Non-pigmented ciliary epithelial cell (primary cell): ENCODE results near the gene NAT9.

ENCODE experiments used
- DNase-seq: peaks from one replicate; pipeline ENCODE4 v3.0.0-alpha.2; 2010; ENCODE audit warnings: low read depth

Gene NAT9

DNA sequence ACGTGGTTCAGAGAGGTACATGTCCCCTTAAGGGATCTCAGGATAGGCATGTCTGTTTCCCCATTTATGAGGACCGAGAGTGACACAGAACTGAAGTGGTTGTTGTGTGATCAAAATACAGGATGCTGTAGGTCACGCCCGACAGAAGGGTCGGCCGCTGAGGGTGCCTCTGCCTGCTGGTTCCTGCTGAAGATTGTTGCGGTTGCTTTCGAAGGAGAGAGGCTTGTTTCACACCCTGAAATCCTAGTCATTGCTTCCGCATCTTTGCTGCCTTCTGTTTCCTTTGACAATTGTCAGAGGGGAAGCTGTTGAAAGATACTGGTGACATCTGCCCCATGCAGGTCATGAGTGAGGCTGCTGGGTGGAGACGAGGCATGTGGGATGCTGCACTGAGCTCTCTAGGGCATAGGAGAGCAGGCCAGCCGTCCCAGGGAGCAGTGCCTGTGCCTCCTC is 3.8 kb upstream of the NAT9 start:
- DNase-seq, result no peak

DNA sequence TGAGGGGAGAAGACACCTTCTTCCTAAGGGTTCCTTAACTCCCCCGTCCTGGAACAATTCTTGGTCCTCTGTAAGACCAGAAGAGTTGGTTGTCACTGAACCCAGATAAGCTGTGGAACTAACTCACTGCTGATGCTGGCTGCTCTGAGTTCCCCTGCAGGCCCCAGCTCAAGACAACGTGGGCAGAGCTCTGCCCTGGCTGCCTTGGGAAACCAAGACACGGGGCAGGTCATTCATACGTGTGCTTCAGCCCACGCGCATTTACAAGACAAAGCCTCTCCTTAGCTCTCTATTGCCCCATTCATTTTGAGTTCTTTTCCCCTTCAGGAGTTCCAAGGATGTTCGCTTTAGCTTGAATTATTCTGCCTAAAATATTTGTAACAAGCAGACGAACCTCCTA is 3.4 kb upstream of the NAT9 start:
- no peak for DNase-seq

DNA sequence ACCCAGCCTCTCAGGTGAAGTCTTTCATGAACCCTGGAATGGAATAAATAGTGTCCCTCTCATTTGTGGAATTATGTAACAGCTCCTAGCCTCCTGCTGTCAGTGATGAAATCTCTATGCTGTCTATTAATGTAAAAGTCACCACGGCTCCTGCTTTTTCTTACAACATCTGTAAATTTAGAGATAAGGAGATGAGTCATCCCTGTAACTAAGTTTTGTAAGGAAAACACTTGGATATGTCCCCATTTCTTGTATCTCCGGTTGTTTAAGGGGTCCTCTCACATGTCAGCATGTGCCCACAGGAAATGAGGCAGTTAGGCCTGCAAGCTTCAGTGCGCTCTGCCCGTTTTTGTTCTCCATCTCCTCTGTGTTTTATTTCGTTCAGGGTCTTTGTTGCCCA is 2.8 kb upstream of the NAT9 start:
- no peak for DNase-seq

DNA sequence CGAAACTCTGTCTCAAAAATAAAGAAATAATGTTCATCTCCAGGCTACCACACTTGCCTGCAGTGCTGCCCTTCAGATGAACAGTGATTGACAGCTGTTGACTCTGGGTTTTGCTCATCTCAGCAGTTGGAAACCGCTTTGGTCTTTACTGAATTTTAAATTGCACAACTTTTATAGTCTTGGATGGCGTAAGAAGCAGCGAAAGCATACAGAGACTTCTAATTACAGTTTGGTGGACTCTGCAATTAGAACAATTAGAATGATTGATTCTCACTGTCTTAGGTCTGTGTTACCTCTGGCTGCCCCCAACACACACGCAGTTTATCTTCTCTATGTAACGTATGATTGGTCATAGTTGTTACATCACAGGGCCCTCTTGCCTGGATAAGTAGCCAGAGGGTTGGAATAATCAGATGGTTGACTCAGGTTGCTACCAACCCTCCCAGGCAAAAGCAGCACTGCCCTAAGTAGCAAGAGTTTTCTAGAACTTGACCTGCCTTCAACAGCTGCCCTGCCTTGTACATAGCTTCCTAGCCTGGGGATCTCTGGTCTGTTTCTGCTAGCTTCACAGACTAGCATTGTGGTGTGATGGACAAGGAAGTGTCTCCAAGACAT is 1.9 kb upstream of the NAT9 start:
- no peak for DNase-seq

DNA sequence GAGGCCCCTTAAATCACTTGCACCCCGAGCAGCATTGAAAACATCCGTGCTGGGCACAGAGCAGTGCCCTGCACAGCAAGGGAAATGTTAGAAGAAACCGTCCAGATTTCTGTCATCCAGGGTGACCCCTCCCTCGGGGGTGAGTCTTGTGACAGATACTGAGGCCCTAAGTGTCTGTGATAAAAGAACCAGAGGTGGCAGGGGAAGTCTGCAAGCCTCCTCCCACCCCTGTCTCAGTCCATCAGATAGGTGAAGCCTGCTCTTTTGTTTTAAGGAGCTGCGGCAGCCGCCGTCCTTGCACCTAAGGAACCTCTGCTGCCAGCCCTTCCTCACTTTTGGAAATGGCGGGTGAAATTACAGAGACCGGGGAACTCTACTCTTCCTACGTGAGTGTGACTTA is 845 bp upstream of the NAT9 start:
- DNase-seq, result no peak

DNA sequence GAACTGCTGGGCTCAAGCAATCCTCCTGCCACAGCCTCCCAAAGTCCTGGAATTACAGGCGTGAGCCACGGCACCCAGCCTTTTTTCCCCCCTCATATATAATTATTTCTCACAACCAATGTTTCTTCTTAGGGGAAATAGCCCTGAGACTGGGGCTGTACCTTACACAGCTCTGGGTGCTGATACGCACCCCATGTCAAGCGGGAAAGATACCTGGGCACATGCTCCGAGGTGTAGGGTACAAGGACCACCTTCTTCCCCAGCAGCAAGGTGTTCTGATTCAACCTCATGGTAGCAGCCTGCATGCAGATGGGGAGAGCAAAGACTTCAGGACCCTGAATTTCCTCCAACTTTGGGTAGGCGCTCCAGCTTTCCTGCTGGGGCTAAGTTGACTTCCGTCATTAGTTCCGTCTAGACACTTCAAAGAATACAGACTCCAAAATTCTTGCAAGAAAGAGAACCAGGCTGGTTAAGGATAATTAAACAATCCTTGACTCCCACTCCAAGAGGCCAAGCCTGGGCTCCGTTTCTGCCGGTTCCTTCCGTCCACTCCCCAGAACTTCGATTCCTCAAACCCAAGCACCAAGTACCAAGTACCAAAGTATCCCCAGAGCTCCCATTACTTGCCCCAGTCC is 619 bp downstream of the NAT9 start:
- no peak for DNase-seq

DNA sequence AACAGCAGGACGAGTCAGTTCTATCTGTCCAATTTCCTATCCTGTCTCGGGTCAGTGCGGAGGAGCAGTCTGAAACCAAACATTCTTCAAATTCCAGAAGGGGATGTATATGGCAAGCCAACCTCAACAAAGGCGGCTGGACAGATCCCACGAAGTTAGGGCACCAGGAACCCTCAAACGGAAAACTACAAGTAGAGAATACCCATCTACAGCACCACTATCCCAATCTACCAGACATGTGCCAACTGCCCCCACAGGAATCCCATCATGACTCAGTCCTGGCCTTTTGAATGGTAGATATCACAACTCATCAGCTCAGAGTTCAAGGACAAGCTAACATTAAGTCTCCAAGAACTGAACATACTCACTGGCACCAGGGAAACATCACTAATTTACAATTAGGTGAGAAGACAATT is 2.3 kb downstream of the NAT9 start:
- DNase-seq, result peak; percentile 53

DNA sequence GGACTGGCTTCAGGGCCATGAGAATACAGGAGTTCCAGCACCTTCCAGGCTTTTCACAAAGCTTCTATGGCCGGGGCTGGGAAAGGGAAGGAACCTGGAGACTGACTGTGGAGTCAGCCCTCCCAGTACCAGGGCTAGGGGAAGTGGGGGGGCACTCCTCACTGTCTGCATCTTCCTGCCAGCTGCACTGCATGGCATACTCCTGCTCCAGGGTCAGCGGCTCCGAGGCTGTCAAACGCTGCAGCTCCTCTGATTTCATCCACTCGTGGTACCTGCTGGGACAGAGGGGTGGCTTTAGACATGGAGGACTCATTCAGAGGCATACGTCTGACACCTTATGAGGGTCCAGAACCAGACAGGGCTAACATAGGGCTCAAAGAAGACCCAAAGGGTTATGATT is 2.7 kb downstream of the NAT9 start:
- DNase-seq, result no peak

DNA sequence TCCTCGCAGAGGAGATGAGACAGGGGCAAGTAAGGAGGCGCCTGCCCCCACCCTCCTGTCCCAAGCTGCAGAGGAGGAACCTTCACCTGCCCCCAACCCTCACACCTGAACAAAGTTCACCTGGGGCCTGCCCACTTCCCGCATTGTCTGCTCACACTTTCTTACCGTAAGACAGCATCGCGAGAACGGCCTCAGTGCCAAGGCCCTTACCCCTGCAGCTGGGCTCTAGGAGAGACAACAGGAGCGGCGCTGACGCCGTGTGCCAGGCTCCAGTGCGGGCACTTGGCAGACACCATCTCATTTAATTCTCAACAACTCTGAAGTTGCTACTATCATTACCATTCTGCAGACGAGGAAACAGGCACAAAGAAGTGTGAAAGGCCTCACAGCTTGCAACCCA is 4.1 kb downstream of the NAT9 start:
- no peak for DNase-seq

DNA sequence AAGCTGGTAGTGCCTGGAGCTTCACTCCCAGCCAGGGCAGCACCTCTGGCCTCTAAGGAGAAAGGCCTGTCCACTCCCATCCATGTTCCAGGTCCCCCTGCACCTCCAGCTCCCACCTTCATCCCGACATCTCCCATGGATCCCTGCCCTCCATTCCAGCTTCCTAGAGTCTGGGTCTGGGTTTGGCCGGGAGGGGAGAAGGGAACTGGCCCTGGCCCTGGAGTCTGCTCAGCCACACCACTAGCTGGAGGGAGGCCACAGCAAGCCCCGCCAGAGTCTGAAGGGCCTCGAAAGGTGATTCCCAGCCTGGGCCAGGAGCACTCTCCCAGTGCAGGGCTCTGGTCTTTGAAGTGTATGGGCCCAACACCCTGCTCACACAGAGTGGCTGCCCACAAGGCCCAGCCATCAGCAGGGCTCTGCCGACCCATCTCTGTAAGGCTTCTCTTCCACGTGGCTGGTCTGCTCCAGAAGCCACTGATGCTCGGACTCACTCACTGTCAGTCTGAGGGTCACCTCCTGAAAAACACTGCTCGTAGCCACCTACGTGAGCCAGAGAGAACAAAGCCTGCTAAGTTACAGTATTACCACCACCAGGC is 4.7 kb downstream of the NAT9 start:
- no peak for DNase-seq

DNA sequence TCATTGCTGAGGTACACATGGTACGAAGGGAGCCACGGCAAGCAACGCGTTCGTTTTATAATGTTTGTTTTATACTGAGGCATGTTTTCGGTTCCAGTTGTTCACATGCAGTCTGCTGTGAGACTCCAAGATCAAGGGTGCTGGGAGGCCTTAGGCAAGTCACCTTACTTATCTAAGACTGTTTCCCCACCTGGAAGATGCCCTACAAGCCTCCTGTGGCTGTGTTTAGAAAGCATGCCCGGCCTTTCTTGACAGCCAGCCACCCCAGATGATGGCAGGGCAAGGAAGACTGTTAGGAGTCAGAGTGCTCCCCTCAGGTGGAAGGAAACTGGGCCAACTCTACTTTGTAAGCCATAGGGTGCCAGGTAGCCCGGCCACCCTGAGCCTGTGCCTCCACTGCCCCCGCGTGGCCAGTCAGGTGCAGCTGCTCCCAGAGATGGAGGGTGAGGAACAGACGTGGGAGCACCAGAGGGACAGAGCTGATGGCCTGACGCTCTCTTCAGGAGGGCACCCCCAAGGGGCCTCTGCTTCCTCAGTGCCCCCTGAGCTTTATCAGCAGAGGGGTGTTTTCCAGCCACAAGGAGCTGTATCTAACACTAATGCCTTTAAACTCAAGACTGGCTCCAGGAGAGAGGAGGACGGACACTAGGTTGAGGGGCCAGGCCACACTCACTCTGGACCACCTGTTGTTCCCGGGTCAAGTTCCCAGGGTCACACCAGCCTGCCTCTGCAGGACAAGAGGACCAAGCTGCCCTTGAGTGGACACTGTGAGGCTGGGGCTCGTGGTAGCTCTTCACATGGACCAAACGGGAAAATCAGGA is 5.4 kb downstream of the NAT9 start:
- no peak for DNase-seq

DNA sequence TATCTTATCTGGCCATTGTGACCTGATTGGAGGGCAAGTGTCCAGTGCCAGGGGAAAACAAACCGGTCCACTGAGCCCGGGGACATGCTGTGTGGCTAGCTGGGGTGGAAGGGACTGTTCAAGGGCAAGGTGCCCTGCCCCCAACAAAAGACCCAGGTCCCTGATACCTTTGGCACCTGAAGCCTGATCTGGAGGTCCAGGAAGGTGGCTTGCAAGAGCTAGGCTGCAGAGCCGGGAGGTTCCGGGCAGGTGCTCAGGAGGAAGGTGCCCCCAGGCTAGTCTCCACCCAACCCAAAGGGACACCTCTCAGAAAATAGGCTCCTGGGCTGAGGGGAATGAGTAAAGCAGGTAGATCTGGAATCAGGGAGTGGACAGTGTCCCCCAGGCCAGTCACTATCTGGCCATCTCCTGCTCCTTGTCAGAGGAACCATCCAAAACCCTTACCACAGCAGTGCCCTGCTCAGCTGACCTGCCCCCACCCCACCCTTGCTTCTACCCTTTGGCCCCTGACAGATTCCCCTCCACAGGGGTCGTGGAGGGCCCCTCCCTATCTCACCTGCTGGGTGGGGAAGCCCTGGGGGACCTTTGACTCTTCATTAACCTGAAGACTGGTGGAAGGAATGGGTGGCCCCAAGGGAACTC is 6.2 kb downstream of the NAT9 start:
- no peak for DNase-seq

DNA sequence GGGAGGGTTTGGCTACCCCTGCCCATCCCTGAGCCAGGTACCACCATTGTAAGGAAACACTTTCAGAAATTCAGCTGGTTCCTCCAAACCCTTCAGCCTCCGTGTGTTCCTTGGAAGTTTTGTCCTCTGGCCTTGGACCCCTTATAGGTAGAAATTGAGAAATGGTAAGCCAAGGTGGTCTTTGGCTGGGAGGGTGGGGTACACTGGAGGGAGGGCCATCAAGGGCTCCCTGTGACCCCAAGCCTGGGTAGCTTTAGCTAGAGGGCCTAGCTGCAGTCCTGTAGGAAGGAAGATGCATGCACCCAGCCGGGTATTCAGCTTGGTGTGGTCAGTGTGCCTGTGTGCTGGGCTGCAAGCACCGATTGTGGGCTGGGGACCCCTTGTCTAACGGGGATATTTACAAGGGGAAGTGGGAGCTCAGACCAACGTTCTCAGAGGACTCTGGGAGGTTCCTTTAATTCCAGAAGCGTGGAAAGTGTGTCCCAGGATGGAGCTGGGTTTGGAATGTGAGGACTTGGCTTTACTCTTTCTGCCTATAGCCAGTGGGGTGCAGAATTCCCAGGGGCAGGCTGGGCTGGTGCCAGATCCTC is 6.8 kb downstream of the NAT9 start:
- no peak for DNase-seq

DNA sequence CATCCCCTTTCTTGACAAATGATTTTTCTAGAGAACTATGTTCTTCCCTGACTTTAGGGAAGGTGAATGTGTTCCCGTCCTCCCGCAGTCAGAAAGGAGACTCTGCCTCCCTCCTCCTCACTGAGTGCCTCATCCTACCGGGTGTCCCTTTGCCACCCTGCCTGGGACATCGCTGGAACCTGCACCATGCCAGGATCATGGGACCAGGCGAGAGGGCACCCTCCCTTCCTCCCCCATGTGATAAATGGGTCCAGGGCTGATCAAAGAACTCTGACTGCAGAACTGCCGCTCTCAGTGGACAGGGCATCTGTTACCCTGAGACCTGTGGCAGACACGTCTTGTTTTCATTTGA is 7.4 kb downstream of the NAT9 start:
- no peak for DNase-seq

DNA sequence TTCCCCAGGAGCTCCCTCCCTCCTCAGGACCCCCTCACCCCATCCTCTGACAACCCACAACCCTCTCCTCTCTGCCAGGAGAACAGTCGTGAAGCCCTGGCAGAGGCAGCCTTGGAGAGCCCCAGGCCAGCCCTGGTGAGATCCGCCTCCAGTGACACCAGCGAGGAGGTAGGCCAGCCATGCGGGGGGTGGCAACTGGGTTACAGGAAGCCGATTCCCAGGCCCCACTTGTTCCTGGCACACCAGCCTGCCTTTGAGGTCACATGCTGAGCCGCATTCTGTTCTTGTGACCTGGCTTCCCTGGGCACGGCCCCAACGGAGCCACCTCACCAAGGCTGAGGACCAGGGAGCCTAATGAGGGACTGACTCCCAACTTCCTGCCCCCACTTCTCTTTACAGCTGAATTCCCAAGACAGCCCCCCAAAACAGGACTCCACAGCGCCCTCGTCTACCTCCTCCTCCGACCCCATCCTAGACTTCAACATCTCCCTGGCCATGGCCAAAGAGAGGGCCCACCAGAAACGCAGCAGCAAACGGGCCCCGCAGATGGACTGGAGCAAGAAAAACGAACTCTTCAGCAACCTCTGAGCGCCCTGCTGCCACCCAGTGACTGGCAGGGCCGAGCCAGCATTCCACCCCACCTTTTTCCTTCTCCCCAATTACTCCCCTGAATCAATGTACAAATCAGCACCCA is 7.9 kb downstream of the NAT9 start:
- DNase-seq, result no peak

DNA sequence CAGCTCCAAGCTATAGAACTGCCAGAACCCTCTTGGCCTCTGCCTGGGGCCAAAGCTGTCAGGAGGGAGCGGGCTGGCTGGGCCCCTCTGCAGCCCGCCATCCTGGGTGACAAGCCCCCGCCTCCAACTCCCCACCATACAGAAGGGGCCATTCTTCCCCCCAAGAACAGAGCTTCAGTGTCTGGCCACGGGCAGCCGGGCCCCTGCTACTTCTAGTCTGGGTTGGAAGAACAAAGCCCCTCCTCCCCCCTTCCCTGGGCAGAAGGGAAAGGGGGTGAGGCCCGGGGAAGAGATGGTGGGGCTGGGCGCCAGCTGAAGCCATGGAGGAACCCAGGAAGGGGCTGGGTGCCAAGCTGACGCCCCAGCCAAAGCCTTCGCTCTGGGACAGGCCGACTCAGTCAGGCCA is 9.0 kb downstream of the NAT9 start:
- DNase-seq, result no peak

DNA sequence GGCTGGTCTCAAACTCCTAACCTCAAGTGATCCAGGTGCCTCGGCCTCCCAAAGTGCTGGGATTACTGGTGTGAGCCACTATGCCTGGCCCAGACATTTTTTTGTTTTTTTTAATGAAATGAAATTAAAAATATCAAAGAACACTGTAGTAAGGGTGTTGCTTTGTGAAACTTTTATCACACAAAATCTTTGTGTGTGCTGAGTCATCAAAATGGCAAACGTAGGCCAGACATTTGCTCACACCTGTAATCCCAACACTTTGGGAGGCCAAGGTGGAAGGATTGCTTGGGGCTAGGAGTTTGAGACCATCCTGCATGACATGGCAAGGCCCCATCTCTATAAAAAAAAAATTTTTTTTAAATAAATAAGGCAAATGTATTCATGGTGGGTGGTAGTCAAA is 9.7 kb downstream of the NAT9 start:
- DNase-seq, result no peak

DNA sequence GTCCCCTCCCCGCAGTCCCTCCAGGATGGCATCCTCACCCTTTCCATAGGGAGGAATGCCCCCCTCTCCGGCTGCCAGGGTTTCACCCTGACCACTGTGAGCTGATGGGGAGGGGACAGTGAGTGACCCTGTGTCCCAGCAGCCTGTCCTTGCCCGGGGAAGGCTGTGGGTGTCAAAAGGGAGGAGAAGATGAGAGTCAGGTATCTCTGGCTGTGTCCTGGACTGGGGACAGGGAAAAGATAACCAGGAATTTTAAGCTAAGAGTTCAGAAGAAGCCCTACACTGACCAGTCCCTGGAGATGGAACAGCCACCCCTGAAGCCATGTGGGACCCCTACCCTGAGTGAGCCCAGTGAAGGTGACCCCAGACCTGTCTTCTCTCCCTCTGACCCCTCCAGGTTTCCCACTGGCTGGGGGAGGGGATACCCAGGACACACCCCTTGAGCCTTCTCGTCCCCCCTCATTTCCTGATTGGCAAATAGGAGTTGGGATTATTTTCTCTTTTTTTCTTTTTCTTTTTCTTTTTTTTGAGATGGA is 11.3 kb downstream of the NAT9 start:
- DNase-seq, result no peak

DNA sequence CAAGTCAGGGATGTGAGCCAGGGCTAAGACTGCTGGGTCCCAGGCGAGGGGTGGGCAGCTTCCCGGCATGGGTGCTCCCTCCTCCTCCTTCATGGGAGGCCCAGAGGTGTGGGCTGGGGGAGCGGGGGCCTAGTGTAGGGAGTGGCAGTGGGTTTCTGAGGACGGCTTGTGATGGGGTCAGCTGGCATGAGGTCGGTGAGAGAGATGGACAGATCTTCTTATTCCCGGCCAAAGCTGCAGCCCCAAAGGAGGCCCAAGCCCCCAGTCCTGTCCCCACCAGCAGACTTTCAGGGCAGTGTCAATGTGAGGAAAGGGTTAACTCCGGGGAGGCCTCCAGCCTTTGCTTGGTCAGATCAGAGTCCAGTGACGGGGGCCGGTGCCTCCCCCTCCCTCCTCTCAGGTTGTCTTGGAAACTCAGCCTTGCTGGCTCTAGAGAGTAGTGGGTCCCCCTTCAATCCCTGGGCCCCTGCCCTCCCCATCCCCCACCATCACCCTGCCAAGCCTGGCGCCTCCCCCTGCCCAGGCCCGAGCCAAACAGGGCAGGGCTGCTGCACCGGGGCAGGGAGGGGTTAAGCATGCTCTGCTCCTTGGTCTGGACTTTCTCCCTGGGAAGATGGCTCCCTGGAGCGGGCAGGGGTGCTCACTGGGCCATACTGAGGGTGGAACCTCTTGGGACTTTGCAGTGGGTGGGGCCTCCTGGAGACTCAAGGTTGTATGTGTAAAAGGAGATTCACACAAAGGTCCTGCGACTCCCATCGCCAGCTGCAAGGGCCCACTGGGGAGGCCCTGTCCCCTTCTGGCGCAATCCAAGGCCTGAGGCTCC is 12.4 kb downstream of the NAT9 start:
- DNase-seq, result no peak

DNA sequence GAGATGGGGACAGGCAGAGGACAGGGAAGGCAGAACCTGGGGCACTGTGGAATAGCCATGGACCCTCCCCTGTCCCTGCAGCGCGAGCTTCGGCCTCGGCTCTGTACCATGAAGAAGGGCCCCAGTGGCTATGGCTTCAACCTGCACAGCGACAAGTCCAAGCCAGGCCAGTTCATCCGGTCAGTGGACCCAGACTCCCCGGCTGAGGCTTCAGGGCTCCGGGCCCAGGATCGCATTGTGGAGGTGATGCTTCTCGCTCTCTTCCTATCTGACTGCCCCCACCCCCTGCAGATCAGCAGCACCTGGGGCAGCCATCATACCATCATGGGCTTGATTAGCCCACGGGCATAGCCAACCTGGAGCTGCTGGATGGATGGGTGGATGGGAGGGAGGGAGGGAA is 14.2 kb downstream of the NAT9 start:
- no peak for DNase-seq
